Measurements from ENCODE around the gene CLMN.

- TF ChIP-seq POLR2AphosphoS5 (IDR thresholded peaks at IDR 0.05) (no peak), CTCF (IDR thresholded peaks at IDR 0.05) (no peak), EP300 (IDR thresholded peaks at IDR 0.05) (no peak), POLR2A (IDR thresholded peaks at IDR 0.05) (no peak)
Observed at GRCh38 chr14:95199298-95199983, 120.3 kb downstream of the CLMN start.
